ENCODE data around the gene TMED6. TPM values are rescaled to one million over a fixed set of nuclear protein-coding genes. Genes with fewer than 3 reads are reported as not detected.

Gene TMED6
- total and polyA plus RNA-seq, 2 experiments from 2014 or later: 0.29 TPM; not detected in 1

GRCh38 chr16:69376393-69377059, 24.9 kb upstream of the TMED6 start (continued):
- TF ChIP-seq EZH2 (IDR thresholded peaks at IDR 0.05; ENCODE audit: low read depth, unreplicated experiment) (no peak), EZH2phosphoT487 (IDR thresholded peaks at IDR 0.05; ENCODE audit: unreplicated experiment) (no peak), CTCF (conservative IDR thresholded peaks at IDR 0.05; ENCODE audit: low read depth in 2 of 2) (no peak), JUNB (IDR thresholded peaks at IDR 0.05; ENCODE audit: unreplicated experiment) (no peak)

GRCh38 chr16:69373019-69373418, 21.4 kb upstream of the TMED6 start:
- Histone ChIP-seq H2AFZ (no peak overlapping the region), H3K36me3 (ENCODE audit: insufficient read depth) (peaks cover 40% of the 10 kb centered on the region), H3K79me2 (replicated peaks; ENCODE audit: insufficient read depth) (peaks cover 3% of the 10 kb centered on the region; the same call in 1 of the 2 replicates), H3F3A (replicated peaks; ENCODE audit: low read depth) (no peaks in the 10 kb centered on the region), H3K4me3 (no peak overlapping the region), H3K27me3 (ENCODE audit: insufficient read depth) (no peaks in the 10 kb centered on the region), H4K20me1 (replicated peaks; ENCODE audit: insufficient read depth) (peaks cover 4% of the 10 kb centered on the region), H3K27ac (ENCODE audit: low read depth) (no peak overlapping the region), H3K4me1 (ENCODE audit: insufficient read depth) (no peaks in the 10 kb centered on the region), H3K9me2 (ENCODE audit: insufficient read depth) (no peaks in the 10 kb centered on the region), H3K4me2 (no peak overlapping the region)
- H3K4me3 Mint-ChIP-seq: no peak overlapping the region
- no peaks in the 10 kb centered on the region for H3K4me1 Mint-ChIP-seq
- H3K9me3 Mint-ChIP-seq: no peaks in the 10 kb centered on the region
- H3K27ac Mint-ChIP-seq: no peak overlapping the region
- no peaks in the 10 kb centered on the region for H3K27me3 Mint-ChIP-seq (ENCODE audit: insufficient read depth, low read depth, poor library complexity)
- ATAC-seq (no peak), DNase-seq (ENCODE audit: low spot score) (no peak)
- peaks cover 37% of the 10 kb centered on the region for H3K36me3 Mint-ChIP-seq (ENCODE audit: low read depth)
- no peak for TF ChIP-seq STAT1 (IDR thresholded peaks at IDR 0.05; ENCODE audit: unreplicated experiment)
- TF ChIP-seq CREB1 (CRISPR knock-in tag; IDR thresholded peaks at IDR 0.05; ENCODE audit: low read depth): no peak
- TF ChIP-seq ZNF462 (CRISPR knock-in tag; IDR thresholded peaks at IDR 0.05): no peak
- TF ChIP-seq NANOG (IDR thresholded peaks at IDR 0.05; ENCODE audit: borderline replicate concordance): no peak
- TF ChIP-seq REST (IDR thresholded peaks at IDR 0.05; ENCODE audit: unreplicated experiment): no peak
- TF ChIP-seq EZH2 (IDR thresholded peaks at IDR 0.05; ENCODE audit: low read depth, unreplicated experiment): no peak
- no peak for TF ChIP-seq ZNF114 (CRISPR knock-in tag; IDR thresholded peaks at IDR 0.05)
- no peak for TF ChIP-seq CTCF (conservative IDR thresholded peaks at IDR 0.05; ENCODE audit: low read depth in 2 of 2)
- no peak for TF ChIP-seq ZNF331 (CRISPR knock-in tag; IDR thresholded peaks at IDR 0.05; ENCODE audit: low read depth)

All from GM23338 (cell line).